Naive thymus-derived CD8-positive, alpha-beta T cell (primary cell): Measurements from ENCODE around the gene VAPA. TPM values are rescaled to one million over a fixed set of nuclear protein-coding genes. Genes with fewer than 3 reads are reported as not detected.

Experiments
- ATAC-seq, 2 donors: fragments of 150-1000 bp; cut with Tn5 transposase in 1 of 2; sonication (Bioruptor Pico), chemical (Tn5 transposase) in 1 of 2; 1 replicate in 1 of 2; 2 replicates in 1 of 2; pipeline ENCODE4 v1.10.0; 2021; ENCODE audit warnings: mild to moderate bottlenecking in 2 of 2, moderate library complexity in 2 of 2
- POLR2A ChIA-PET: fragments of 350-600 bp; sonication (Branson Sonifier 250); formaldehyde crosslinking; loops from one replicate; lab custom pipeline; 2021; ENCODE audit warnings: antibody characterized with exemption; lab: Charles Lee
- DNase-seq, 10 donors: peaks; one replicate each; pipeline versions ENCODE4 v3.0.0 to v3.0.0-alpha.2; 2020 to 2022
- H3K27ac Mint-ChIP-seq, 10 donors: one replicate each; pipeline ENCODE4 v1.8.0; 2020 to 2022; ENCODE audit warnings: mild to moderate bottlenecking in 10 of 10, mixed read lengths in 10 of 10, moderate library complexity in 4 of 10, inconsistent platforms in 1 of 10
- H3K27me3 Mint-ChIP-seq, 5 donors: one replicate each; pipeline ENCODE4 v1.8.0; 2021 to 2022; ENCODE audit warnings: mixed read lengths in 5 of 5
- H3K36me3 Mint-ChIP-seq, 3 donors: one replicate each; pipeline ENCODE4 v1.8.0; 2020 to 2022; ENCODE audit warnings: mixed read lengths in 3 of 3, mild to moderate bottlenecking in 2 of 3, inconsistent platforms in 1 of 3
- H3K4me1 Mint-ChIP-seq, 4 donors: one replicate each; pipeline ENCODE4 v1.8.0; 2021 to 2022; ENCODE audit warnings: mixed read lengths in 4 of 4
- H3K4me3 Mint-ChIP-seq, 10 donors: one replicate each; pipeline ENCODE4 v1.8.0; 2020 to 2022; ENCODE audit warnings: mild to moderate bottlenecking in 10 of 10, mixed read lengths in 10 of 10, moderate library complexity in 6 of 10, inconsistent platforms in 1 of 10
- H3K9me3 Mint-ChIP-seq, 9 donors: one replicate each; pipeline ENCODE4 v1.8.0; 2020 to 2022; ENCODE audit warnings: mixed read lengths in 9 of 9, mild to moderate bottlenecking in 3 of 9, inconsistent platforms in 1 of 9, moderate library complexity in 1 of 9
- polyA plus RNA-seq, 3 donors: library from polyadenylated mRNA; unstranded; fragments of 300-500 nt; fragmentation: Illumina TruSeq; gene quantifications; one replicate each; pipeline ENCODE4 v1.2.3, GENCODE V29; 2021
- total RNA-seq, 8 experiments: library from RNA in 2 of 8; stranded (reverse) in 2 of 8; gene quantifications; one replicate each; pipeline ENCODE4 v1.2.3 and lab custom pipeline; 2021 to 2026

The VAPA gene
- total and polyA plus RNA-seq, 5 experiments from 2014 or later, result 119 to 214 (median 187) TPM

GRCh38 chr18:10006311-10006893 is 92.6 kb downstream of the VAPA start:
- Mint-ChIP-seq H3K4me1 (no peaks in the 10 kb centered on the region), H3K4me3 (no peak overlapping the region), H3K27me3 (peaks cover 0 to 19% (median 6%) of the 10 kb centered on the region in 5 donors), H3K9me3 (no peaks in the 10 kb centered on the region), H3K27ac (peak overlapping the region in 2 of 10 donors; percentile 17 to 38), H3K36me3 (no peaks in the 10 kb centered on the region)
- ATAC-seq, result no peak
- no peak for DNase-seq
- POLR2A ChIA-PET, result no interaction called here

GRCh38 chr18:10008006-10008647 is 94.3 kb downstream of the VAPA start:
- Mint-ChIP-seq H3K9me3 (no peaks in the 10 kb centered on the region), H3K36me3 (no peaks in the 10 kb centered on the region), H3K4me1 (no peaks in the 10 kb centered on the region), H3K27ac (no peak overlapping the region), H3K27me3 (peaks cover 0 to 19% (median 6%) of the 10 kb centered on the region in 5 donors), H3K4me3 (no peak overlapping the region)
- POLR2A ChIA-PET, result no interaction called here
- ATAC-seq, result no peak
- no peak for DNase-seq

Other genes with a start within 250 kb of the VAPA start
- gene RAB31, start 205.7 kb upstream of the VAPA start, total RNA-seq, result 1 to 10 TPM; 1.2 to 2.2 TPM
- gene RAB31, start 205.7 kb upstream of the VAPA start, polyA plus RNA-seq, result 1 to 10 TPM in 2 of 3 donors, under 1 TPM in 1; 0.74 to 1.4 (median 1.3) TPM
- gene TXNDC2, start 28.0 kb upstream of the VAPA start, total RNA-seq, result not detected
- not detected for gene TXNDC2, start 28.0 kb upstream of the VAPA start, polyA plus RNA-seq